Measurements from ENCODE around the gene EZR.

GRCh38 chr6:158756126-158756525 lies 63.0 kb downstream of the EZR start:
- TF ChIP-seq EZH2 (IDR thresholded peaks at IDR 0.05; ENCODE audit: low read depth, low read length, severe bottlenecking) (no peak), SAP30 (IDR thresholded peaks at IDR 0.05; ENCODE audit: insufficient read depth, insufficient replicate concordance, low read length) (no peak)
